K562 (cell line): ENCODE measurements around the gene BCAR3. TPM values are rescaled to one million over a fixed set of nuclear protein-coding genes. Genes with fewer than 3 reads are reported as not detected.

ENCODE experiments used
- CREB3L1 ChIP-seq: fragments of 450-650 bp; IDR thresholded peaks from 2 replicates; pipeline ENCODE4 v1.6.1; 2014; ENCODE audit warnings: low read depth, mild to moderate bottlenecking, moderate library complexity, borderline replicate concordance
- ETS2 ChIP-seq: IDR thresholded peaks from 2 replicates; pipeline ENCODE4 v1.6.1; 2016; ENCODE audit warnings: borderline replicate concordance, missing genetic modification characterization, mild to moderate bottlenecking, moderate library complexity, missing compliant biosample characterization; ENCODE audit not compliant: poor library complexity, severe bottlenecking
- MBD1 ChIP-seq: fragments of 250-450 bp; sonication (Bioruptor Pico); IDR thresholded peaks from 2 replicates; pipeline ENCODE4 v1.8.0; 2022; ENCODE audit warnings: inconsistent platforms
- NR1H2 ChIP-seq: sonication (generic); formaldehyde crosslinking; IDR thresholded peaks from 2 replicates; pipeline ENCODE4 v1.4.0; 2020; ENCODE audit warnings: mild to moderate bottlenecking, missing genetic modification reagents
- PCBP2 ChIP-seq: fragments of 200-400 bp; formaldehyde crosslinking; IDR thresholded peaks from 2 replicates; pipeline ENCODE4 v1.6.1; 2018; ENCODE audit warnings: low read length, low read depth, mild to moderate bottlenecking, moderate library complexity; ENCODE audit not compliant: poor library complexity, severe bottlenecking
- POLR3A ChIP-seq: IDR thresholded peaks from 2 replicates; pipeline ENCODE4 v1.6.1; 2011; ENCODE audit warnings: borderline replicate concordance, mild to moderate bottlenecking, moderate library complexity; ENCODE audit not compliant: insufficient read length, insufficient read depth; ENCODE audit errors: extremely low read depth
- POLR3G ChIP-seq: IDR thresholded peaks from 2 replicates; pipeline ENCODE4 v1.6.1; 2011; ENCODE audit not compliant: insufficient read length, insufficient replicate concordance; ENCODE audit errors: extremely low read depth
- RBBP5 ChIP-seq: fragments of 200-600 bp; sonication (generic); IDR thresholded peaks from 2 replicates; pipeline ENCODE4 v1.6.1; 2012; ENCODE audit warnings: borderline replicate concordance, mild to moderate bottlenecking, low read length, control low read depth, inconsistent platforms; ENCODE audit not compliant: insufficient read depth, poor library complexity, severe bottlenecking
- SMAD3 ChIP-seq: fragments of 450-650 bp; formaldehyde crosslinking; conservative IDR thresholded peaks from 2 replicates; pipeline ENCODE4 v1.4.0; 2020; ENCODE audit warnings: mild to moderate bottlenecking
- SMARCA4 ChIP-seq: fragments of 450-650 bp; IDR thresholded peaks from 2 replicates; pipeline ENCODE4 v1.6.1; 2016
- STAT6 ChIP-seq: sonication (generic); formaldehyde crosslinking; IDR thresholded peaks from 2 replicates; pipeline ENCODE4 v1.8.1; 2023; ENCODE audit warnings: mild to moderate bottlenecking, missing genetic modification reagents
- THAP7 ChIP-seq: fragments of 250-450 bp; sonication (Bioruptor Pico); IDR thresholded peaks from 2 replicates; pipeline ENCODE4 v1.5.0; 2021
- THRAP3 ChIP-seq: fragments of 450-650 bp; IDR thresholded peaks from 2 replicates; pipeline ENCODE4 v1.6.1; 2016; ENCODE audit warnings: mild to moderate bottlenecking, inconsistent platforms, borderline replicate concordance
- ZNF551 ChIP-seq: fragments of 250-450 bp; sonication (Bioruptor Pico); IDR thresholded peaks from 2 replicates; pipeline ENCODE4 v1.5.0; 2021; ENCODE audit warnings: mild to moderate bottlenecking, moderate library complexity
- ZNF655 ChIP-seq: fragments of 250-450 bp; sonication (Bioruptor Pico); IDR thresholded peaks from 2 replicates; pipeline ENCODE4 v1.5.0; 2021
- ZNF696 ChIP-seq: fragments of 250-450 bp; sonication (Bioruptor Pico); conservative IDR thresholded peaks from 2 replicates; pipeline ENCODE4 v1.4.0; 2020; ENCODE audit warnings: mild to moderate bottlenecking, moderate library complexity
- polyA plus RNA-seq, 8 experiments: library from polyadenylated mRNA; depleted of rRNA in 4 of 8; stranded (reverse) in 5 of 8; unstranded in 3 of 8; fragments of >200 nt; fragmentation: Nextera tagmentation in 2 of 8; fragmentation: Illumina TruSeq in 1 of 8; extraction: Ambion mirVana in 2 of 8; extraction: Trizol in 1 of 8; gene quantifications; 2 replicates each; pipeline versions ENCODE4 v1.2.1 to v1.2.3, GENCODE V29; 2011 to 2014; ENCODE audit warnings: inconsistent platforms in 1 of 8, missing spikeins in 1 of 8
- total RNA-seq, 7 experiments: library from RNA; depleted of rRNA in 6 of 7; stranded (reverse); fragments of >200 nt in 6 of 7; fragmentation: Illumina TruSeq in 2 of 7; extraction: Trizol in 2 of 7; gene quantifications; 2 replicates each; pipeline versions ENCODE4 v1.2.1 to v1.2.3, GENCODE V29; 2011 to 2021; ENCODE audit warnings: low replicate concordance in 1 of 7
- TF ChIP-seq, protein P1 (sequence below): fragments of 450-650 bp; formaldehyde crosslinking; IDR thresholded peaks from 2 replicates; pipeline ENCODE4 v1.4.0; 2020; ENCODE audit warnings: mild to moderate bottlenecking, mixed read lengths

The BCAR3 gene
- total and polyA plus RNA-seq, 9 of the 15 experiments (the other 6 are each of a cell fraction or from before 2014, with no cell fraction given) = 1.8 to 6.3 (median 3.8) TPM

DNA sequence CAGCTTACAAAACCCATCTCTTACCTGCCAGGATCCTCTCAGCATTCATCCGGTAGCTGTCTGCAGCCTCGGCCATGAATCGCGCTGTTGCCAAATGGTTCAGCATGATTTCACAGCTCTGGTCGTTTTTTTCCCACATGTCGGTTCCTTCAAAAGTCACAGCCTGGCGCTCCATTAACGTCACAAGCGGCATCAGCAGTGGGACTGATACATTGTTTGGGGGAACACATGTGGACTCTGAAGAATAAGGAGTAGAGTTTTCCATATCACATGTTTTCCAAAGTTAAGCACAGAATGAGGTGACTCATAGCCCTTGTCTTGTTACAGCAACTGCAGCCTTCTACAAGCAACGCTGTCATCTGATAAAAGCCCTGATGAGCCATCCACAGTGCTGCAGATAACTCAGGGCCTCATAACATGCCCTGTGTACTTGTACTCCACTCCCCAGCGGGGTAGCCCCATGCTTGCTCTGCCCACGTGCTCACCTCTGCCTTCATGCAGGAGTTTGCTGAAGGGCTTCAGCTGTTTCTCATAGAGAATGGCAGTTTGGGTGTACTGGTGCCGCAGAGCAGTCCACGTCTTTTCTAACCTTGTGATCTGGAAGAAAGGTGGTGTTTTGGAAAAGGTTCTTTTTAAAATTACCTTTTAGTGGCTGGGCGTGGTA is 114.2 kb downstream of the BCAR3 start (continued):
- no peak; the same call in 1 of the 2 replicates for TF ChIP-seq STAT6 (CRISPR knock-in tag)
- TF ChIP-seq ETS2 (tag) = no peak
- TF ChIP-seq ZNF696 (CRISPR knock-in tag) = no peak
- no peak for TF ChIP-seq NR1H2 (CRISPR knock-in tag)
- TF ChIP-seq CREB3L1 = peak; percentile 66; the same call in 1 of the 2 replicates
- TF ChIP-seq ZNF551 (CRISPR knock-in tag) = no peak
- no peak for TF ChIP-seq THAP7 (CRISPR knock-in tag)
- no peak for TF ChIP-seq POLR3A
- TF ChIP-seq PCBP2 = no peak
- TF ChIP-seq SMARCA4 = peak; percentile 98
- TF ChIP-seq SMAD3 (CRISPR knock-in tag) = peak; percentile 28; the same call in 1 of the 2 replicates
- TF ChIP-seq, protein P1, sequence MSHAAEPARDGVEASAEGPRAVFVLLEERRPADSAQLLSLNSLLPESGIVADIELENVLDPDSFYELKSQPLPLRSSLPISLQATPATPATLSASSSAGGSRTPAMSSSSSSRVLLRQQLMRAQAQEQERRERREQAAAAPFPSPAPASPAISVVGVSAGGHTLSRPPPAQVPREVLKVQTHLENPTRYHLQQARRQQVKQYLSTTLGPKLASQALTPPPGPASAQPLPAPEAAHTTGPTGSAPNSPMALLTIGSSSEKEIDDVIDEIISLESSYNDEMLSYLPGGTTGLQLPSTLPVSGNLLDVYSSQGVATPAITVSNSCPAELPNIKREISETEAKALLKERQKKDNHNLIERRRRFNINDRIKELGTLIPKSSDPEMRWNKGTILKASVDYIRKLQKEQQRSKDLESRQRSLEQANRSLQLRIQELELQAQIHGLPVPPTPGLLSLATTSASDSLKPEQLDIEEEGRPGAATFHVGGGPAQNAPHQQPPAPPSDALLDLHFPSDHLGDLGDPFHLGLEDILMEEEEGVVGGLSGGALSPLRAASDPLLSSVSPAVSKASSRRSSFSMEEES = peak; percentile 29; the same call in 1 of the 2 replicates
- TF ChIP-seq RBBP5 = no peak
- TF ChIP-seq MBD1 = no peak
- TF ChIP-seq ZNF655 (CRISPR knock-in tag) = no peak
- no peak for TF ChIP-seq THRAP3
- no peak for TF ChIP-seq POLR3G
